Measurements from ENCODE around the gene ZNF683. TPM values are rescaled to one million over a fixed set of nuclear protein-coding genes. Genes with fewer than 3 reads are reported as not detected.

ZNF683 gene
- total and polyA plus RNA-seq, 10 of the 15 experiments (the other 5 are each of a cell fraction or from before 2014, with no cell fraction given), result not detected

DNA sequence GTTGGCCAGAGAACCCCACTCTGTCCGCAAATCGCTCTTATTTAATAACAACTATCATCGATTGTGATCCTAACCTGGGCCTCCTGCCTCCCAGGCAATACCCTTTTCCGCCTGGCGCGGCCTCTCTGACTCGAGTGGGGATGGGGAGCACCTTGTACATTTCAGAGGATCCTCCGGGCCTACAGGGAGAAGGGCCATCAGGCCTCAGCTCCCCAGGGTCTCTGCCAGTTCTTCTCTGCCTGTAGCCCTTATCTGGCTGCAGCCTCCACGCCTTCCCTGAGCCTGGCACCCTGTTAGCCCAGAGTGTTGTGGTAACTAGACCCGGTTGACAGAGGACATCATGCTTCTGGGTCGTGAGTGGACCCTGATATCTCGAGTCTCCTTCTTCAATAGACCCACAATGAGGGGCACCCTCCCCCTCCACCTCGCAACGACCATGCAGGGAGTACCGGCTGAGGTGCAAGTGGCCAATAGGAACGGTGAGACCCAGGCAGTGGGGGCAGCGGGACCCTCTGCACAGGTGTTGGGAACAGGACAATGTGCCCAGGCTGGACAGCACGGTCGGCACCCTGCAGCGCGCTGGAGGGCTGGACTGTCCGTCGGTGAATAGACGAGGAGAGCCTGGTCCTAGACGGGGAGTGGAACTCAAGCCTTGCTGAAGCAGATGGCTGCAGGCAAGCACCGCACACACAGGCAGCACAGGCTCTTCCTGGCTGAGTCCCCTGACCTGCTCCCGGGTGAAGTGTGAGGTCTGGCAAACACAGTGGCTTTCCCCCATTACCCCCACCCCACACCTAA, 11.5 kb downstream of the ZNF683 start (continued):
- TF ChIP-seq MEF2A (IDR thresholded peaks at IDR 0.05; ENCODE audit: insufficient read depth, low read depth, low read length) (no peak), ATF2 (IDR thresholded peaks at IDR 0.05; ENCODE audit: low read length) (no peak), SMAD1 (IDR thresholded peaks at IDR 0.05; ENCODE audit: low read depth, partially characterized antibody) (no peak), SUPT20H (IDR thresholded peaks at IDR 0.05; ENCODE audit: borderline replicate concordance, control insufficient read depth, low read depth, low read length) (no peak)

DNA sequence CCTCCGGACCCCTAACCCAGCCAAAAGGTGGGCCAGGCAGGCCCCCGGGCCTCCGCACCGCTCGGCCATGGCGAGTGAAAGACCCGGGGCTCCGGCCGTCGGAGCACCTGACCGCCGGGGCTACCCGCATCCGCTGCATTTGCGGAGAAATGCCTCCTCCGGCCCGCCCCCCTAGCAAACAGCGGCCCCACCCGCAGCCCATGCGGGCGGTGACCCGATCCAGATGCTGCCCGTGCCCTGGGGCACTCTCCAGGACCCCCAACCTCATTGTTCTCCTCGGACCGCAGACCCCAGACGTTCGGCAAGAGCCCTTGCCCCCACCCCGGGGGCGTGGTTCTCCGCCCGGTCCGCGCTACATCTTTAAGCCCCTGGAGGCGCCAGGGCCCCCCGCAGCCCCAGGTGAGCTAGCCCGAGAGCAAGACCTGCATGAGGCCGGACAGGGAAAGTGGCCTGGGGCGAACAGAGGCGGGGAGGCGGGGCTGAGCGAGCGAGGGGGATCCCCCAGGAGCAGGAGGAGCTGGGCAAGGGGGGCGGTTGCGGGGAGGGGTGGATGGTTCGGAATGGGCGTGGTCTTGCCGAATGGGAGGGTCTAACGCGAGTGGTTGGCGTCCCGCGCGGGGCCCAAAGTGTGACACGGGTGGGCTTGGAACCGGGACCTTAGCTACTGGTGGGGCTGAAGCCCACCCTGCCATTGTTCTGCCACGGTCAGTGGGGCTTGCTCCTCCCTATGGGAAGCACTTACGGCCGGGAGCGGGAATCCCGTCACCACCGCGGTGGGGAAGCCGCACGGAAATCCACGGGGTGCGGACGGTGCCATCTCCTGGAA, 12.4 kb downstream of the ZNF683 start:
- CTCF ChIA-PET, result interaction anchor here (5.6 kb wide), 1 partner anchor 73 kb away, joined by 89 read pairs; no protein-coding TSS in a partner anchor
- H3K79me2 ChIP-seq (ENCODE audit: control insufficient read depth, insufficient read depth, low read length), result no peaks in the 10 kb centered on the region
- POLR2A ChIA-PET, result no interaction called here
- no peak for TF ChIP-seq CHD1 (IDR thresholded peaks at IDR 0.05; ENCODE audit: low read depth, low read length)
- TF ChIP-seq, protein P1, sequence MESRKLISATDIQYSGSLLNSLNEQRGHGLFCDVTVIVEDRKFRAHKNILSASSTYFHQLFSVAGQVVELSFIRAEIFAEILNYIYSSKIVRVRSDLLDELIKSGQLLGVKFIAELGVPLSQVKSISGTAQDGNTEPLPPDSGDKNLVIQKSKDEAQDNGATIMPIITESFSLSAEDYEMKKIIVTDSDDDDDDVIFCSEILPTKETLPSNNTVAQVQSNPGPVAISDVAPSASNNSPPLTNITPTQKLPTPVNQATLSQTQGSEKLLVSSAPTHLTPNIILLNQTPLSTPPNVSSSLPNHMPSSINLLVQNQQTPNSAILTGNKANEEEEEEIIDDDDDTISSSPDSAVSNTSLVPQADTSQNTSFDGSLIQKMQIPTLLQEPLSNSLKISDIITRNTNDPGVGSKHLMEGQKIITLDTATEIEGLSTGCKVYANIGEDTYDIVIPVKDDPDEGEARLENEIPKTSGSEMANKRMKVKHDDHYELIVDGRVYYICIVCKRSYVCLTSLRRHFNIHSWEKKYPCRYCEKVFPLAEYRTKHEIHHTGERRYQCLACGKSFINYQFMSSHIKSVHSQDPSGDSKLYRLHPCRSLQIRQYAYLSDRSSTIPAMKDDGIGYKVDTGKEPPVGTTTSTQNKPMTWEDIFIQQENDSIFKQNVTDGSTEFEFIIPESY (IDR thresholded peaks at IDR 0.05), result no peak
- TF ChIP-seq ZZZ3 (IDR thresholded peaks at IDR 0.05; ENCODE audit: control insufficient read depth, insufficient read length, low read depth), result no peak
- SMC1A ChIA-PET (ENCODE audit: uncharacterized antibody, unreplicated experiment), result interaction anchor here (0.7 kb wide), 1 partner anchor 18 kb away, joined by 3 read pairs; no protein-coding TSS in a partner anchor
- no peaks in the 10 kb centered on the region for H3K36me3 ChIP-seq (ENCODE audit: control insufficient read depth in 2 of 2, insufficient read depth in 2 of 2, low read length in 1 of 2)
- no peak overlapping the region for H3K9ac ChIP-seq (ENCODE audit: control insufficient read depth, insufficient read depth, low read length)
- H3K4me3 ChIP-seq, result no peak overlapping the region
- BruUV-seq (replicated peaks), result no TSS peak
- FAIRE-seq (no peak), DNase-seq (ENCODE audit: low read depth, low spot score) (no peak), ATAC-seq (peak; percentile 47)
- peaks cover 4 to 5% of the 10 kb centered on the region in 2 experiments; a peak in 3 of 4 replicates for H3K27me3 ChIP-seq (replicated peaks in 1 of 2; ENCODE audit: control insufficient read depth in 2 of 2, insufficient read depth in 2 of 2, low read length in 1 of 2)
- in situ Hi-C loops (cut with MboI) (no loop called here), intact Hi-C loops (cut with micrococcal nuclease; ENCODE audit: unreplicated experiment) (loop anchor here (10.0 kb wide), 1 partner anchor 55 kb away; the partner anchor contains the start of gene LIN28A)
- peak overlapping the region; percentile 40; the same call in 1 of the 2 replicates for H3K4me2 ChIP-seq (ENCODE audit: control insufficient read depth, insufficient read depth)
- RAD21 ChIA-PET (ENCODE audit: unreplicated experiment), result interaction anchor here (1.0 kb wide), 1 partner anchor 34 kb away, joined by 3 read pairs; no protein-coding TSS in a partner anchor
- H3K4me1 ChIP-seq (ENCODE audit: control insufficient read depth, insufficient read depth, low read length), result no peaks in the 10 kb centered on the region; the same call in 1 of the 2 replicates
- no peaks in the 10 kb centered on the region for H4K20me1 ChIP-seq (ENCODE audit: control insufficient read depth, insufficient read depth)
- no peak overlapping the region for H3K27ac ChIP-seq (ENCODE audit: control insufficient read depth, insufficient read depth)
- 11% methylated on average over 62 of the region's 67 CpGs for WGBS (ENCODE audit: insufficient coverage, insufficient replicate concordance, low lambda C conversion rate, missing lambda C conversion rate)
- H3K9me3 ChIP-seq (replicated peaks; ENCODE audit: control insufficient read depth, insufficient read depth, low read length), result no peaks in the 10 kb centered on the region
- no peak overlapping the region for H2AFZ ChIP-seq (ENCODE audit: control insufficient read depth, low read depth, low read length)
